Upper lobe of right lung (tissue), 1 donor: ENCODE results near the gene GPC3. TPM values are rescaled to one million over a fixed set of nuclear protein-coding genes. Genes with fewer than 3 reads are reported as not detected.

ENCODE experiments used
- ATAC-seq: fragments of 200-7000 bp; cut with Tn5 transposase; one replicate; pipeline ENCODE4 v1.9.1; 2020; ENCODE audit warnings: mild to moderate bottlenecking, moderate library complexity
- DNase-seq: peaks from one replicate; pipeline ENCODE4 v3.0.0-alpha.2; 2020
- H3K27ac ChIP-seq: fragments of 200-600 bp; one replicate; pipeline ENCODE4 v1.8.0; 2022
- H3K27me3 ChIP-seq: fragments of 200-600 bp; one replicate; pipeline ENCODE4 v1.8.0; 2022; ENCODE audit warnings: mild to moderate bottlenecking
- H3K36me3 ChIP-seq: fragments of 200-600 bp; one replicate; pipeline ENCODE4 v1.8.0; 2022
- H3K4me1 ChIP-seq: fragments of 200-600 bp; one replicate; pipeline ENCODE4 v1.8.0; 2022
- H3K4me3 ChIP-seq: fragments of 200-600 bp; one replicate; pipeline ENCODE4 v1.8.0; 2022; ENCODE audit warnings: mild to moderate bottlenecking
- H3K9me3 ChIP-seq: fragments of 200-600 bp; one replicate; pipeline ENCODE4 v1.8.0; 2022
- intact Hi-C: fragments of 100-400 bp; cut with DNase I; formaldehyde crosslinking; loops from one replicate; pipeline ENCODE4 v1.11.0; 2022
- total RNA-seq: library from RNA; stranded (reverse); fragmentation: NEBNext Ultra II Directional; extraction: Animal tissue kit (Norgen Biotek cat#: 25700); gene quantifications from one replicate; pipeline ENCODE4 v1.2.1, GENCODE V29; 2021
- TF ChIP-seq, protein P1 (sequence below): fragments of 200-600 bp; IDR thresholded peaks from one replicate; pipeline ENCODE4 v1.8.0; 2022; ENCODE audit warnings: antibody characterized with exemption
- donor health status: DM: no; HTN: yes; CAD: no; lungs with severe emphysema.

GPC3 gene
- total RNA-seq, 1 donor from 2014 or later = 67.7 TPM

DNA sequence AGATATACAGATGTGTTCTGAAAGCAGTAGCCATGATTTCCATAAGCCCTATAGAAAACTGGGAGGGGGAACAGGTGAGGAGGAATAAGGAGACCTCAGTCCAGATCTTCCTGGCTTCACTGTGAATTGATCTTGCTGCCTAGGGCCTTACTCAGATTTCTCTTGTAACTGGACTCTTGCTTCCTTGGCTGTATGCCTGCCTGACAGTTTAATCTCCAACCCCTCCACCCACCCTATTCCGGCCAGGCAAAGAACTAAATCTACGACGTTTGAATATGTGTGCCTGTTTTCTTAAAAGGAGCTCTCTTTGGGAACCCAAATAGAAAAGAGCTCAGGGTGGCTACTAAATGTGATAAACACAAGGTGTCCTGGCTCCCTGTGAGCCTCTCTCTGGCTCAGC, 173.0 kb downstream of the GPC3 start:
- ATAC-seq = no peak
- no peaks in the 10 kb centered on the region for H3K9me3 ChIP-seq
- TF ChIP-seq, protein P1, sequence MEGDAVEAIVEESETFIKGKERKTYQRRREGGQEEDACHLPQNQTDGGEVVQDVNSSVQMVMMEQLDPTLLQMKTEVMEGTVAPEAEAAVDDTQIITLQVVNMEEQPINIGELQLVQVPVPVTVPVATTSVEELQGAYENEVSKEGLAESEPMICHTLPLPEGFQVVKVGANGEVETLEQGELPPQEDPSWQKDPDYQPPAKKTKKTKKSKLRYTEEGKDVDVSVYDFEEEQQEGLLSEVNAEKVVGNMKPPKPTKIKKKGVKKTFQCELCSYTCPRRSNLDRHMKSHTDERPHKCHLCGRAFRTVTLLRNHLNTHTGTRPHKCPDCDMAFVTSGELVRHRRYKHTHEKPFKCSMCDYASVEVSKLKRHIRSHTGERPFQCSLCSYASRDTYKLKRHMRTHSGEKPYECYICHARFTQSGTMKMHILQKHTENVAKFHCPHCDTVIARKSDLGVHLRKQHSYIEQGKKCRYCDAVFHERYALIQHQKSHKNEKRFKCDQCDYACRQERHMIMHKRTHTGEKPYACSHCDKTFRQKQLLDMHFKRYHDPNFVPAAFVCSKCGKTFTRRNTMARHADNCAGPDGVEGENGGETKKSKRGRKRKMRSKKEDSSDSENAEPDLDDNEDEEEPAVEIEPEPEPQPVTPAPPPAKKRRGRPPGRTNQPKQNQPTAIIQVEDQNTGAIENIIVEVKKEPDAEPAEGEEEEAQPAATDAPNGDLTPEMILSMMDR = no peak
- DNase-seq = no peak
- H3K27me3 ChIP-seq = no peaks in the 10 kb centered on the region
- no peaks in the 10 kb centered on the region for H3K36me3 ChIP-seq
- H3K4me1 ChIP-seq = no peaks in the 10 kb centered on the region
- H3K4me3 ChIP-seq = no peak overlapping the region
- intact Hi-C loops = no loop called here
- H3K27ac ChIP-seq = no peak overlapping the region

DNA sequence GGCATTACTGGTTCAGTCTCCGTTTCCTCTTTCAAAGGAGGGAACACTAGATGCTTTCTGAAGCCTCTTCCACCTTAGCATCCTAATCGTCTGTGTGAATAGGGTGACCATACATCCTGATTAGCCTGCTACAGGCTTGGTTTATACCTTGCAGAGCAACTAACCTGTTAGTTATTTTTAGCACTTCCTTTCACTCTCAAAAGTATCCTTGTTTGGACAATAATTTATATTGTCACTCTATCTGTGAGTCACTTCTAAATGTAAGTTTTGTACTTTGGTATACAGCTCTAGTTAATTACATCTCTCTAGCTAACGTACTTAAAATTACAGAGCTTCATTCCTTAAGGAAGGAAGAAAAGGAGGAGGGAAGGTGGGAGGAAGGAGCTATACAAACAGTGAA, 174.5 kb downstream of the GPC3 start:
- Histone ChIP-seq H3K4me1 (no peaks in the 10 kb centered on the region), H3K9me3 (no peaks in the 10 kb centered on the region), H3K27me3 (no peaks in the 10 kb centered on the region), H3K4me3 (no peak overlapping the region), H3K36me3 (no peaks in the 10 kb centered on the region), H3K27ac (no peak overlapping the region)
- DNase-seq = no peak
- TF ChIP-seq, protein P1 = no peak
- ATAC-seq = no peak
- intact Hi-C loops = no loop called here

DNA sequence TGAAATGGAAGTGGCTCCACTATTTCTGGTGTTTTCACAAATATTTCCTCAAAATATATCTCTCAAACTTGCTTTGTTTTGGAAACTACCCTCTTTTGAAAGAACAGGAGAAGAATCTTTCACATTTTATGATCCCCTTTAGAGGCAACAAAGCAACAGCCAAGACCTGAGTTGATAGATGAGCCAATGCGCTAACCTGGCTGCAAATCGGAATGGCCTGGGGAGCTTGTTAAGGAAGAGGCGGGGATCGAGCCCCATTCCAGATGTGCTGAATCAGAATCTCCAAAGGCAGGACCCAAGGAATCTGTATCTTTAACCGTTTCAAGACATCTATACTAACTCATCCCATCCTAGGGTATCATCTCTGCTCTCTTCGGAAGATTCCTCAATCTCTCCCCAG, 181.3 kb downstream of the GPC3 start:
- Histone ChIP-seq H3K9me3 (no peaks in the 10 kb centered on the region), H3K36me3 (no peaks in the 10 kb centered on the region)
- no peak for ATAC-seq

DNA sequence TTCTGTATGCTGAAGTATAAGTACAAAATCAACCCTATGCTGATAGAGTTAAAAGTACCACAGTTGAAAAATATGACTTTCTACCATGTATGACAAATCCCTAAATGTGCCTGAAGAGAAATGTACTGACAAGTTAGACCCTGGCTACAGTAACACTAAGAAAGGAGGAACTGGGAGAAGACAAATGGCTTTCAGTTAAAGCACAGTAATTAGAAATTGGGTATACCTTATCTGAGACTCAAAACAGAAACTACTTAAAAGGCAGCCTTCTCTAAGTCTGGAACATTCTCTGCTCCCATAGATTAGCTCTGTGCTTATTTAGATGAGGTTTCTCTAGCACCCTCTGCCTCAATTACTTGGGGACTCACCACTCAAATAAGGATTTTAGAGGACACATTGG, 189.1 kb downstream of the GPC3 start:
- intact Hi-C loops = no loop called here
- TF ChIP-seq, protein P1 = no peak

More for the DNA sequence above, 181.3 kb downstream of the GPC3 start:
- Histone ChIP-seq H3K4me1 (no peaks in the 10 kb centered on the region), H3K4me3 (no peak overlapping the region), H3K27me3 (no peaks in the 10 kb centered on the region), H3K27ac (no peak overlapping the region)
- TF ChIP-seq, protein P1 = no peak
- no peak for DNase-seq
- intact Hi-C loops = no loop called here

DNA sequence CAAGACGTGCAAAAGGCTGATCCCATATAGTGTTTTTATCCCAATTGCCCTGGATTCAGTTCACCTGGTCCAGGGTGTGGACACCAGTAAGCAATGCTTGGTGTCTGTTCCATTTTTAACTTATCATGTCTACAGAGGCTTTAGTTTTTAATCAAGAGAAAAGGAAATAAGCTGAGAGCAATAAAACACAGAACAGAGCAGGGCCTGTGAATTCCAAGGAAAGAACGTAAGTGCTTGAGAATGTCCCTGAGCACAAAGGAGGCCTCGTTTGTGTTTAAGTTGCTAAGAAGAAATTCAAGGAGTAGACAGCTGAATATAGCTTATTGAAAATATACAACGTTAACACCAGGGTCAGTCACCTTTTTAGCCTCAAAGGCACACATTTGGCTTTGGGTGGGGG, 191.3 kb downstream of the GPC3 start:
- no peak overlapping the region for H3K4me3 ChIP-seq
- TF ChIP-seq, protein P1 = no peak
- no peak for ATAC-seq
- no peaks in the 10 kb centered on the region for H3K9me3 ChIP-seq
- H3K27me3 ChIP-seq = no peaks in the 10 kb centered on the region
- H3K36me3 ChIP-seq = no peaks in the 10 kb centered on the region
- H3K4me1 ChIP-seq = no peaks in the 10 kb centered on the region
- intact Hi-C loops = no loop called here
- no peak overlapping the region for H3K27ac ChIP-seq
- no peak for DNase-seq

More for the DNA sequence above, 189.1 kb downstream of the GPC3 start:
- H3K4me3 ChIP-seq = no peak overlapping the region
- DNase-seq (no peak), ATAC-seq (no peak)
- H3K27me3 ChIP-seq = no peaks in the 10 kb centered on the region
- H3K9me3 ChIP-seq = no peaks in the 10 kb centered on the region
- no peaks in the 10 kb centered on the region for H3K36me3 ChIP-seq
- no peaks in the 10 kb centered on the region for H3K4me1 ChIP-seq
- H3K27ac ChIP-seq = no peak overlapping the region

DNA sequence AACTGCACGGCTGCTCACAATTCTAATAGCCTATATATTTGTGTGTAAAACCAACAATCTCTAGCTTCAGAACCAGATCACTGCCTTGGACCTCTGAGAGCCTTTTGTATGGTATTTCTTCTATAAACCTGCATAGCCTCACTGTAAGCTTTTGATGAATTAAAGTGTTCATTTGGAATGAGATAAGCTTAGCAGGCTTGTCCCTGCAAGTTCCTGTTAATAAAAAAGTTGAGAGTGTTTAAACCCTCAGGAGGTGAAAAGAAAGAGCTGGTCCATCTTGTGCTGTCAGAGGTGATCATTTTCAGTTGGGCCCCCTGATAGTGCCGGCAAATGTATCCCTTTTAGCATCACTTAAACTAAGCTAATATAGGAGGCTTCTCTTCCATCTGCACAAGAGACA, 191.8 kb downstream of the GPC3 start:
- no peak for ATAC-seq
- Histone ChIP-seq H3K9me3 (no peaks in the 10 kb centered on the region), H3K36me3 (no peaks in the 10 kb centered on the region), H3K4me1 (no peaks in the 10 kb centered on the region), H3K27me3 (no peaks in the 10 kb centered on the region), H3K27ac (no peak overlapping the region), H3K4me3 (no peak overlapping the region)
- TF ChIP-seq, protein P1 = no peak
- DNase-seq = no peak
- intact Hi-C loops = no loop called here
